Neural progenitor cell (in vitro differentiated cells): Measurements from ENCODE around the gene MAP7D1. TPM values are rescaled to one million over a fixed set of nuclear protein-coding genes. Genes with fewer than 3 reads are reported as not detected.

Experiments
- DNase-seq: peaks from one replicate; pipeline ENCODE4 v3.0.0-alpha.2; 2016; ENCODE audit warnings: low spot score
- H2AFZ ChIP-seq: fragments of 200-600 bp; sonication (generic); replicated peaks from 2 replicates; pipeline ENCODE4 v1.6.1; 2016; ENCODE audit warnings: antibody characterized with exemption
- H3F3A ChIP-seq: fragments of 200-600 bp; sonication (generic); 2 replicates; pipeline ENCODE4 v1.6.1; 2016; ENCODE audit warnings: antibody characterized with exemption, low read depth
- H3K27ac ChIP-seq: fragments of 200-600 bp; sonication (generic); 2 replicates; pipeline ENCODE4 v1.5.1; 2016; ENCODE audit warnings: mild to moderate bottlenecking
- H3K27me3 ChIP-seq: fragments of 200-600 bp; sonication (generic); 2 replicates; pipeline ENCODE4 v1.6.1; 2016; ENCODE audit warnings: mild to moderate bottlenecking, moderate library complexity
- H3K36me3 ChIP-seq: fragments of 200-600 bp; sonication (generic); 2 replicates; pipeline ENCODE4 v1.5.1; 2016
- H3K4me1 ChIP-seq: fragments of 200-600 bp; sonication (generic); 2 replicates; pipeline ENCODE4 v1.6.1; 2016; ENCODE audit warnings: mixed run types
- H3K4me2 ChIP-seq: fragments of 200-600 bp; sonication (generic); 2 replicates; pipeline ENCODE4 v1.6.1; 2016
- H3K4me3 ChIP-seq: fragments of 200-600 bp; sonication (generic); 2 replicates; pipeline ENCODE4 v1.5.1; 2016
- H3K79me2 ChIP-seq: fragments of 200-600 bp; sonication (generic); 2 replicates; pipeline ENCODE4 v1.6.1; 2016; ENCODE audit warnings: low read depth
- H3K9ac ChIP-seq: fragments of 200-600 bp; sonication (generic); 2 replicates; pipeline ENCODE4 v1.6.1; 2016
- H3K9me3 ChIP-seq: fragments of 200-600 bp; sonication (generic); 2 replicates; pipeline ENCODE4 v1.5.1; 2016; ENCODE audit warnings: low read depth
- H4K20me1 ChIP-seq: fragments of 200-600 bp; sonication (generic); 2 replicates; pipeline ENCODE4 v1.6.1; 2016; ENCODE audit warnings: low read depth
- H3K27ac Mint-ChIP-seq: 3 replicates; pipeline ENCODE4 v1.8.0; 2021; ENCODE audit warnings: mixed read lengths
- H3K27me3 Mint-ChIP-seq: 2 replicates; pipeline ENCODE4 v1.8.0; 2022; ENCODE audit warnings: low read depth, mild to moderate bottlenecking, inconsistent platforms, moderate library complexity, mixed read lengths; ENCODE audit not compliant: insufficient read depth
- H3K36me3 Mint-ChIP-seq: 3 replicates; pipeline ENCODE4 v1.8.0; 2021; ENCODE audit warnings: mixed read lengths
- H3K4me1 Mint-ChIP-seq: 3 replicates; pipeline ENCODE4 v1.8.0; 2021; ENCODE audit warnings: mixed read lengths
- H3K4me3 Mint-ChIP-seq: 3 replicates; pipeline ENCODE4 v1.8.0; 2021; ENCODE audit warnings: mild to moderate bottlenecking, moderate library complexity, mixed read lengths
- H3K9me3 Mint-ChIP-seq: 3 replicates; pipeline ENCODE4 v1.8.0; 2020; ENCODE audit warnings: mixed read lengths
- EZH2 ChIP-seq: fragments of 200-600 bp; sonication (generic); IDR thresholded peaks from 2 replicates; pipeline ENCODE4 v1.6.1; 2017; ENCODE audit warnings: antibody characterized with exemption, mild to moderate bottlenecking, moderate library complexity
- EZH2phosphoT487 ChIP-seq: fragments of 200-600 bp; sonication (generic); IDR thresholded peaks from 2 replicates; pipeline ENCODE4 v1.6.1; 2017; ENCODE audit warnings: antibody characterized with exemption
- total RNA-seq: library from RNA; depleted of rRNA; stranded (reverse); fragments of >200 nt; gene quantifications from 2 replicates; pipeline ENCODE4 v1.2.3, GENCODE V29; 2015; ENCODE audit warnings: low replicate concordance
- TF ChIP-seq, protein P1 (sequence below): fragments of 200-600 bp; sonication (generic); IDR thresholded peaks from 2 replicates; pipeline ENCODE4 v1.5.1; 2017; ENCODE audit warnings: antibody characterized with exemption, mild to moderate bottlenecking

MAP7D1 gene
- total RNA-seq, 1 donor from 2014 or later = 35.0 TPM

GRCh38 chr1:36151134-36151844, 4.7 kb upstream of the MAP7D1 start:
- H3K36me3 ChIP-seq = no peaks in the 10 kb centered on the region
- H3K4me1 ChIP-seq = peaks cover 29% of the 10 kb centered on the region
- peaks cover 2% of the 10 kb centered on the region for H3K9me3 Mint-ChIP-seq
- no peak overlapping the region for H3K9ac ChIP-seq
- no peak for DNase-seq
- no peaks in the 10 kb centered on the region for H4K20me1 ChIP-seq
- H3K27me3 ChIP-seq = peaks cover 15% of the 10 kb centered on the region
- peaks cover 9% of the 10 kb centered on the region for H3K36me3 Mint-ChIP-seq
- TF ChIP-seq EZH2phosphoT487 = no peak
- TF ChIP-seq EZH2 = no peak
- TF ChIP-seq, protein P1, sequence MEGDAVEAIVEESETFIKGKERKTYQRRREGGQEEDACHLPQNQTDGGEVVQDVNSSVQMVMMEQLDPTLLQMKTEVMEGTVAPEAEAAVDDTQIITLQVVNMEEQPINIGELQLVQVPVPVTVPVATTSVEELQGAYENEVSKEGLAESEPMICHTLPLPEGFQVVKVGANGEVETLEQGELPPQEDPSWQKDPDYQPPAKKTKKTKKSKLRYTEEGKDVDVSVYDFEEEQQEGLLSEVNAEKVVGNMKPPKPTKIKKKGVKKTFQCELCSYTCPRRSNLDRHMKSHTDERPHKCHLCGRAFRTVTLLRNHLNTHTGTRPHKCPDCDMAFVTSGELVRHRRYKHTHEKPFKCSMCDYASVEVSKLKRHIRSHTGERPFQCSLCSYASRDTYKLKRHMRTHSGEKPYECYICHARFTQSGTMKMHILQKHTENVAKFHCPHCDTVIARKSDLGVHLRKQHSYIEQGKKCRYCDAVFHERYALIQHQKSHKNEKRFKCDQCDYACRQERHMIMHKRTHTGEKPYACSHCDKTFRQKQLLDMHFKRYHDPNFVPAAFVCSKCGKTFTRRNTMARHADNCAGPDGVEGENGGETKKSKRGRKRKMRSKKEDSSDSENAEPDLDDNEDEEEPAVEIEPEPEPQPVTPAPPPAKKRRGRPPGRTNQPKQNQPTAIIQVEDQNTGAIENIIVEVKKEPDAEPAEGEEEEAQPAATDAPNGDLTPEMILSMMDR = no peak
- H3K4me3 Mint-ChIP-seq = peak overlapping the region; percentile 94
- peaks cover 56% of the 10 kb centered on the region for H3K4me1 Mint-ChIP-seq
- peaks cover 50% of the 10 kb centered on the region for H3F3A ChIP-seq
- peaks cover 19% of the 10 kb centered on the region for H3K79me2 ChIP-seq
- no peak overlapping the region for H3K27ac ChIP-seq
- H3K4me2 ChIP-seq = peak overlapping the region; percentile 48
- peak overlapping the region; percentile 95 for H3K27ac Mint-ChIP-seq
- H2AFZ ChIP-seq = no peak overlapping the region
- H3K4me3 ChIP-seq = no peak overlapping the region
- no peaks in the 10 kb centered on the region for H3K9me3 ChIP-seq
- H3K27me3 Mint-ChIP-seq = peaks cover 9% of the 10 kb centered on the region

DNA sequence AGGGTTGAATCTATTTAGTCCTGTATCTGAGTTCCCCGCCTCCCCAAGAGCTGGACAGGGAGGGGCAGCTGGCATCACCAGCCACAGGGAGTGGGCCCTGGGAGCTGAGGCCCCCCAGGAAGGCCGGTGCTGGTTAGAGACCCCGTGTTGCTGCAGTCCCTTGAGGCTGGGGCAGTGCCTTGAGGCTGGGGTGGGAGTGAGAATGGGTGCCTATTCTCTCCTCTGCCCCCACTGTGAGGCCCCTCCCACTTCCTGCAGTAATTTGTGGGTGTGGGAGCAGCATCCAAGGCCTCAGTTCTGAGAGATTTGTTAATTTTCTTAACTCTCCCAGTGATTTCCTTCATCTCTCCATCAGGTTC, 4.1 kb upstream of the MAP7D1 start:
- no peaks in the 10 kb centered on the region for H3K9me3 ChIP-seq
- H3K27ac Mint-ChIP-seq = no peak overlapping the region
- TF ChIP-seq, protein P1 = no peak
- no peak for TF ChIP-seq EZH2phosphoT487
- no peak for TF ChIP-seq EZH2
- H3K4me3 Mint-ChIP-seq = peak overlapping the region; percentile 53
- H3K4me3 ChIP-seq = no peak overlapping the region
- peaks cover 15% of the 10 kb centered on the region for H3K27me3 ChIP-seq
- peaks cover 6% of the 10 kb centered on the region for H3K36me3 Mint-ChIP-seq
- no peaks in the 10 kb centered on the region for H3K36me3 ChIP-seq
- H2AFZ ChIP-seq = no peak overlapping the region
- no peak overlapping the region for H3K4me2 ChIP-seq
- H3K9ac ChIP-seq = no peak overlapping the region
- no peak overlapping the region for H3K27ac ChIP-seq
- no peak for DNase-seq
- peaks cover 1% of the 10 kb centered on the region for H3K9me3 Mint-ChIP-seq
- peaks cover 56% of the 10 kb centered on the region for H3F3A ChIP-seq
- H3K79me2 ChIP-seq = peaks cover 19% of the 10 kb centered on the region
- H4K20me1 ChIP-seq = no peaks in the 10 kb centered on the region
- H3K27me3 Mint-ChIP-seq = peaks cover 9% of the 10 kb centered on the region
- H3K4me1 Mint-ChIP-seq = peaks cover 56% of the 10 kb centered on the region
- peaks cover 29% of the 10 kb centered on the region for H3K4me1 ChIP-seq

DNA sequence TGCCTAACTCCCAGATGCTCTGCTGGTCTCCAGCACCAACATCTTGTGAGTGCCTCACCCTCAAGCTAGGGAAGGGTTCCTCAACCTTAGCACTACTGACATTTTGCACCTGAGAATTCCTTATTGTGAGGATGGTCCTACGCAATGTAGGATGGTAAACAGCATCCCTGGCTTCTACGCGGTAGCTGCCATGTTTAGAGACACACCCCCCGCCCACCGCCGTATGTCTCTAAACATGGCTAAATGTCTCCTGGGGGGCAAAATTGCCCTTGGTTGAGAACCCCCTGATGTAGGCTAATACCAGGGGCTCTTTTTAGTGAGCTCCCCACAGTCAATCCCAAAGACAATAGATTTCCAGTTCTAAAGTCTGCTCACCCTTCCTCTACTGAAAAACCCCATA, 2.5 kb upstream of the MAP7D1 start:
- no peak overlapping the region for H3K27ac ChIP-seq
- peaks cover 21% of the 10 kb centered on the region for H3K79me2 ChIP-seq
- Mint-ChIP-seq H3K9me3 (no peaks in the 10 kb centered on the region), H3K4me1 (peaks cover 66% of the 10 kb centered on the region), H3K36me3 (peaks cover 9% of the 10 kb centered on the region), H3K27me3 (peaks cover 9% of the 10 kb centered on the region), H3K4me3 (no peak overlapping the region), H3K27ac (peak overlapping the region; percentile 70)
- peaks cover 16% of the 10 kb centered on the region for H4K20me1 ChIP-seq
- DNase-seq = no peak
- no peak overlapping the region for H3K4me2 ChIP-seq
- no peaks in the 10 kb centered on the region for H3K36me3 ChIP-seq
- H3K27me3 ChIP-seq = peaks cover 15% of the 10 kb centered on the region
- H3K9ac ChIP-seq = no peak overlapping the region
- no peak overlapping the region for H2AFZ ChIP-seq
- no peaks in the 10 kb centered on the region for H3K9me3 ChIP-seq
- TF ChIP-seq, protein P1 = no peak
- no peak for TF ChIP-seq EZH2
- TF ChIP-seq EZH2phosphoT487 = no peak
- no peak overlapping the region for H3K4me3 ChIP-seq
- peaks cover 40% of the 10 kb centered on the region for H3K4me1 ChIP-seq
- H3F3A ChIP-seq = peaks cover 63% of the 10 kb centered on the region
